NOMO-1 treated with dmso at 0.1 percent for 144 hours (cell line): ENCODE measurements around the gene SYNGR1.

Experiments
- DNase-seq: peaks from one replicate; lab custom pipeline; 2025; ENCODE audit not compliant: unreplicated experiment; lab: John Stamatoyannopoulos, UW

The SYNGR1 gene

GRCh38 chr22:39368461-39368911, 18.7 kb downstream of the SYNGR1 start:
- DNase-seq = peak; percentile 6

GRCh38 chr22:39369186-39369585, 19.4 kb downstream of the SYNGR1 start:
- DNase-seq = no peak

- DNase-seq = no peak
Observed at GRCh38 chr22:39369586-39369985, 19.8 kb downstream of the SYNGR1 start.

- no peak for DNase-seq
Observed at GRCh38 chr22:39371732-39372131, 21.9 kb downstream of the SYNGR1 start.

- no peak for DNase-seq
Observed at GRCh38 chr22:39374191-39374590, 24.4 kb downstream of the SYNGR1 start.

GRCh38 chr22:39374801-39375200, 25.0 kb downstream of the SYNGR1 start:
- DNase-seq = no peak

- DNase-seq = no peak
Observed at GRCh38 chr22:39375646-39376045, 25.9 kb downstream of the SYNGR1 start.

- DNase-seq = no peak
Observed at GRCh38 chr22:39379756-39380730, 30.3 kb downstream of the SYNGR1 start.

- DNase-seq = no peak
Observed at GRCh38 chr22:39381009-39381755, 31.4 kb downstream of the SYNGR1 start.

GRCh38 chr22:39381930-39382329, 32.1 kb downstream of the SYNGR1 start:
- DNase-seq = no peak

GRCh38 chr22:39382410-39382809, 32.6 kb downstream of the SYNGR1 start:
- DNase-seq = no peak

GRCh38 chr22:39383841-39384625, 34.2 kb downstream of the SYNGR1 start:
- no peak for DNase-seq

- no peak for DNase-seq
Observed at GRCh38 chr22:39384750-39385480, 35.1 kb downstream of the SYNGR1 start.

- DNase-seq = peak; percentile 72
Observed at GRCh38 chr22:39388261-39389011, 38.6 kb downstream of the SYNGR1 start.

GRCh38 chr22:39389420-39389819, 39.6 kb downstream of the SYNGR1 start:
- DNase-seq = no peak

- no peak for DNase-seq
Observed at GRCh38 chr22:39392341-39392948, 42.7 kb downstream of the SYNGR1 start.

- DNase-seq = no peak
Observed at GRCh38 chr22:39395936-39396796, 46.4 kb downstream of the SYNGR1 start.

- DNase-seq = no peak
Observed at GRCh38 chr22:39396797-39397195, 47.0 kb downstream of the SYNGR1 start.

- no peak for DNase-seq
Observed at GRCh38 chr22:39401301-39401631, 51.5 kb downstream of the SYNGR1 start.
